HepG2 (cell line): ENCODE results near the gene RPA4. TPM values are rescaled to one million over a fixed set of nuclear protein-coding genes. Genes with fewer than 3 reads are reported as not detected.

Experiments used
- ATAC-seq: fragments of 200-7000 bp; cut with Tn5 transposase; 3 replicates; pipeline ENCODE4 v1.9.1; 2020; ENCODE audit warnings: mild to moderate bottlenecking, moderate library complexity
- BruUV-seq: library from RNA; stranded (reverse); fragments of 400-500 nt; replicated peaks from 2 replicates; lab custom pipeline; 2021; lab: Mats Ljungman, UMichigan
- CTCF ChIA-PET: fragments of 300-600 bp; formaldehyde crosslinking; extraction: SDS; loops from one replicate; lab custom pipeline; 2021; ENCODE audit warnings: low total read pairs, inconsistent platforms, low intra/inter-chr PET ratio; lab: Yijun Ruan, JAX
- POLR2A ChIA-PET: fragments of 350-600 bp; sonication (Branson Sonifier 250); formaldehyde crosslinking; loops from one replicate; lab custom pipeline; 2020; ENCODE audit warnings: antibody characterized with exemption, inconsistent platforms; lab: Yijun Ruan, JAX
- DNase-seq: peaks from one replicate; pipeline ENCODE4 v3.0.0-alpha.2; 2015; ENCODE audit warnings: low spot score
- FAIRE-seq: peaks from 3 replicates; lab custom pipeline; 2011; peaks lifted over from hg19 to GRCh38; lab: Jason Lieb, UNC
- H2AFZ ChIP-seq: one replicate; pipeline ENCODE4 v1.6.1; 2011; ENCODE audit warnings: low read length, inconsistent platforms
- H3K27ac ChIP-seq: fragments of 300-600 bp; 3 replicates; pipeline ENCODE4 v1.8.0; 2011; ENCODE audit warnings: mixed run types, mild to moderate bottlenecking, mixed read lengths, low read length, inconsistent platforms; ENCODE audit not compliant: insufficient read depth; ENCODE audit errors: extremely low read length
- H3K27me3 ChIP-seq, 2 experiments: fragments of 200-600 bp in 1 of 2; 2 replicates in 1 of 2; 3 replicates in 1 of 2; pipeline versions ENCODE4 v1.6.0 to v1.8.0; 2011; ENCODE audit warnings: low read length in 2 of 2, mild to moderate bottlenecking in 2 of 2, moderate library complexity in 2 of 2, inconsistent platforms in 1 of 2; ENCODE audit not compliant: insufficient read depth in 2 of 2, control insufficient read depth in 1 of 2
- H3K36me3 ChIP-seq, 2 experiments: fragments of 200-600 bp in 1 of 2; replicated peaks in 1 of 2; 2 replicates in 1 of 2; 3 replicates in 1 of 2; pipeline versions ENCODE4 v1.5.1 to v1.8.0; 2011; ENCODE audit warnings: low read length in 2 of 2, inconsistent platforms in 1 of 2; ENCODE audit not compliant: insufficient read depth in 2 of 2, control insufficient read depth in 1 of 2
- H3K4me1 ChIP-seq: 2 replicates; pipeline ENCODE4 v1.5.1; 2012; ENCODE audit warnings: low read length, inconsistent platforms; ENCODE audit not compliant: insufficient read depth
- H3K4me2 ChIP-seq: 2 replicates; pipeline ENCODE4 v1.6.0; 2011; ENCODE audit warnings: low read depth, low read length, inconsistent platforms
- H3K4me3 ChIP-seq, 3 experiments: fragments of 200-600 bp in 1 of 3; sonication (generic), shearing (Covaris generic) in 1 of 3; replicated peaks in 1 of 3; 2 replicates each; pipeline ENCODE4 v1.5.1; 2011 to 2016; ENCODE audit warnings: low read length in 3 of 3, inconsistent platforms in 2 of 3, low read depth in 2 of 3, mild to moderate bottlenecking in 2 of 3, control low read depth in 1 of 3, mixed read lengths in 1 of 3; ENCODE audit not compliant: insufficient read depth in 1 of 3
- H3K79me2 ChIP-seq: one replicate; pipeline ENCODE4 v1.6.1; 2011; ENCODE audit warnings: low read length, inconsistent platforms; ENCODE audit not compliant: insufficient read depth
- H3K9ac ChIP-seq: 2 replicates; pipeline ENCODE4 v1.6.0; 2011; ENCODE audit warnings: mild to moderate bottlenecking, low read depth, low read length, inconsistent platforms; ENCODE audit not compliant: insufficient read depth
- H3K9me3 ChIP-seq: 2 replicates; pipeline ENCODE4 v1.5.1; 2012; ENCODE audit warnings: mild to moderate bottlenecking, low read length
- H4K20me1 ChIP-seq: 2 replicates; pipeline ENCODE4 v1.6.0; 2011; ENCODE audit warnings: inconsistent platforms, mild to moderate bottlenecking, low read length, moderate library complexity; ENCODE audit not compliant: insufficient read depth
- ASH2L ChIP-seq: fragments of 300-600, 200-600 bp; sonication (generic); IDR thresholded peaks from 2 replicates; pipeline ENCODE4 v1.7.0; 2017; ENCODE audit warnings: low read depth, mild to moderate bottlenecking, moderate library complexity, mixed read lengths, low read length; ENCODE audit not compliant: insufficient read length
- HMGA1 ChIP-seq: sonication (generic); formaldehyde crosslinking; conservative IDR thresholded peaks from 2 replicates; pipeline ENCODE4 v1.4.0; 2020; ENCODE audit warnings: missing genetic modification reagents
- IRF2 ChIP-seq: IDR thresholded peaks from 2 replicates; pipeline ENCODE4 v1.6.1; 2018; ENCODE audit warnings: missing genetic modification reagents, missing compliant biosample characterization
- JUNB ChIP-seq: sonication (generic); formaldehyde crosslinking; IDR thresholded peaks from 2 replicates; pipeline ENCODE4 v1.8.0; 2022; ENCODE audit warnings: missing genetic modification reagents, mild to moderate bottlenecking, borderline replicate concordance
- KAT8 ChIP-seq: IDR thresholded peaks from 2 replicates; pipeline ENCODE4 v1.6.1; 2016; ENCODE audit warnings: missing genetic modification reagents, missing compliant biosample characterization
- MATR3 ChIP-seq: sonication (generic); formaldehyde crosslinking; IDR thresholded peaks from 2 replicates; pipeline ENCODE4 v1.4.0; 2020; ENCODE audit warnings: missing genetic modification reagents
- NCOA1 ChIP-seq: sonication (generic); formaldehyde crosslinking; IDR thresholded peaks from 2 replicates; pipeline ENCODE4 v1.9.0; 2021; ENCODE audit warnings: missing genetic modification reagents
- RARA ChIP-seq: IDR thresholded peaks from 2 replicates; pipeline ENCODE4 v1.6.1; 2016; ENCODE audit warnings: missing genetic modification reagents, missing compliant biosample characterization
- REL ChIP-seq: sonication (generic); formaldehyde crosslinking; conservative IDR thresholded peaks from 2 replicates; pipeline ENCODE4 v1.8.0; 2022; ENCODE audit warnings: mild to moderate bottlenecking, missing genetic modification reagents, moderate library complexity
- SMYD3 ChIP-seq: sonication (generic); formaldehyde crosslinking; IDR thresholded peaks from 2 replicates; pipeline ENCODE4 v1.8.1; 2023; ENCODE audit warnings: mild to moderate bottlenecking, missing genetic modification reagents
- ZFP62 ChIP-seq: sonication (generic); formaldehyde crosslinking; IDR thresholded peaks from 2 replicates; pipeline ENCODE4 v1.4.0; 2020; ENCODE audit warnings: missing genetic modification reagents
- ZNF7 ChIP-seq: IDR thresholded peaks from 2 replicates; pipeline ENCODE4 v1.6.1; 2016; ENCODE audit warnings: missing biosample characterization, missing genetic modification reagents
- ZNF703 ChIP-seq: sonication (generic); formaldehyde crosslinking; IDR thresholded peaks from 2 replicates; pipeline ENCODE4 v1.5.1; 2020; ENCODE audit warnings: missing genetic modification reagents, mild to moderate bottlenecking, moderate library complexity, borderline replicate concordance
- ZNF749 ChIP-seq: sonication (generic); formaldehyde crosslinking; IDR thresholded peaks from 2 replicates; pipeline ENCODE4 v1.8.0; 2022; ENCODE audit warnings: mild to moderate bottlenecking, missing genetic modification reagents, moderate library complexity, borderline replicate concordance
- ZNF790 ChIP-seq: sonication (generic); formaldehyde crosslinking; IDR thresholded peaks from 2 replicates; pipeline ENCODE4 v1.8.0; 2022; ENCODE audit warnings: missing genetic modification reagents, mild to moderate bottlenecking, borderline replicate concordance
- ZSCAN29 ChIP-seq: sonication (generic); formaldehyde crosslinking; conservative IDR thresholded peaks from 2 replicates; pipeline ENCODE4 v1.4.0; 2020; ENCODE audit warnings: mild to moderate bottlenecking, missing genetic modification reagents
- WGBS: methylation state at CpG from one replicate; pipeline ENCODE4 v1.1.6; 2017; ENCODE audit warnings: low lambda C conversion rate; 5-methylcytosine and 5-hydroxymethylcytosine counted together
- in situ Hi-C: cut with HindIII; loops from 2 replicates; pipeline ENCODE4 v1.10.0; 2017; ENCODE audit warnings: low pct_unique_long_range_greater_than_20kb; ENCODE audit not compliant: extremely low pct_ligation_motif_present
- intact Hi-C: fragments of 100-400 bp; cut with micrococcal nuclease; formaldehyde crosslinking; loops from one replicate; pipeline ENCODE4 v1.10.0; 2022; ENCODE audit not compliant: unreplicated experiment
- polyA plus RNA-seq, 8 experiments: library from polyadenylated mRNA; depleted of rRNA in 3 of 8; stranded (reverse) in 7 of 8; unstranded in 1 of 8; fragments of >200 nt; fragmentation: Illumina TruSeq in 4 of 8; extraction: Trizol in 4 of 8; gene quantifications; 2 replicates each; pipeline versions ENCODE4 v1.2.1 to v1.2.3, GENCODE V29; 2011 to 2016; ENCODE audit warnings: low read depth in 4 of 8, missing spikeins in 1 of 8, mixed read lengths in 1 of 8; ENCODE audit not compliant: insufficient read depth in 1 of 8
- total RNA-seq, 5 experiments: library from RNA; depleted of rRNA; stranded (reverse); fragments of >200 nt; fragmentation: Illumina TruSeq; extraction: Trizol; gene quantifications; 2 replicates each; pipeline ENCODE4 v1.2.3, GENCODE V29; 2016; ENCODE audit warnings: low read depth in 1 of 5
- TF ChIP-seq, protein P1 (sequence below): sonication (generic); formaldehyde crosslinking; IDR thresholded peaks from 2 replicates; pipeline ENCODE4 v1.8.1; 2023; ENCODE audit warnings: mild to moderate bottlenecking, missing genetic modification reagents
- TF ChIP-seq, protein P2 (sequence below): sonication (generic); formaldehyde crosslinking; IDR thresholded peaks from 2 replicates; pipeline ENCODE4 v1.4.0; 2020; ENCODE audit warnings: missing genetic modification reagents, borderline replicate concordance

Gene RPA4
- total and polyA plus RNA-seq, 2 of the 13 experiments (the other 11 are each of a cell fraction or from before 2014, with no cell fraction given), result 0.38 TPM; not detected in 1

- H3K4me1 ChIP-seq, result no peaks in the 10 kb centered on the region
- no peaks in the 10 kb centered on the region for H4K20me1 ChIP-seq
- H2AFZ ChIP-seq, result no peak overlapping the region
- no peaks in the 10 kb centered on the region for H3K79me2 ChIP-seq
- no peaks in the 10 kb centered on the region for H3K9me3 ChIP-seq
- no peak overlapping the region for H3K27ac ChIP-seq
- ChIA-PET POLR2A (no interaction called here), CTCF (no interaction called here)
- TF ChIP-seq SMYD3 (CRISPR knock-in tag) (no peak), RARA (CRISPR knock-in tag) (no peak)
- TF ChIP-seq, protein P1, sequence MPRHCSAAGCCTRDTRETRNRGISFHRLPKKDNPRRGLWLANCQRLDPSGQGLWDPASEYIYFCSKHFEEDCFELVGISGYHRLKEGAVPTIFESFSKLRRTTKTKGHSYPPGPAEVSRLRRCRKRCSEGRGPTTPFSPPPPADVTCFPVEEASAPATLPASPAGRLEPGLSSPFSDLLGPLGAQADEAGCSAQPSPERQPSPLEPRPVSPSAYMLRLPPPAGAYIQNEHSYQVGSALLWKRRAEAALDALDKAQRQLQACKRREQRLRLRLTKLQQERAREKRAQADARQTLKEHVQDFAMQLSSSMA (CRISPR knock-in tag), result no peak
- H3K4me3 ChIP-seq, result no peak overlapping the region
- H3K36me3 ChIP-seq, result no peaks in the 10 kb centered on the region
- no TSS peak for BruUV-seq
- no peak overlapping the region for H3K4me2 ChIP-seq
- in situ Hi-C loops (no loop called here), intact Hi-C loops (no loop called here)
- DNase-seq (no peak), ATAC-seq (no peak), FAIRE-seq (no peak)
- H3K27me3 ChIP-seq, result no peaks in the 10 kb centered on the region
- 100% methylated on average over 1 of the region's 1 CpG for WGBS
- no peak overlapping the region for H3K9ac ChIP-seq
Observed at GRCh38 chrX:96838537-96838936, 45.2 kb upstream of the RPA4 start.

DNA sequence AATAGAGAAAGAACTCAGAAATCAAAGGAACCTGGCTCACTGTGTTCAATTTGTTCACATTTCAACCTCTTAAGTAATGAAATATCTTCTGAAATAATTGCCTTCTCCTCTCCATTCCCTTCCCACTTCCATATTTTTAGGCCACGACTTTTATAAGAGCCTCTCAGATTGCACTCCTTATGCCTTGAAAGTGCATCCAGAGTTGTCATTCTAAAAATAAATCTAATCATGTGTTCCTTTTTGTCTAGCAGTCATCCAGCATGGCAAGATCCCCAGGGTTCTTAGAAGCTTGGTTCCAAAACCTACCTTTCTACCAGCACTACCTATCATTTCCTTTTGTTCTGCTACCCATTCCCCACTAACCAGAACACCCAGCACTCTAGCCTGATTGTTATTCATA, 42.4 kb upstream of the RPA4 start:
- ChIA-PET POLR2A (no interaction called here), CTCF (no interaction called here)
- intact Hi-C loops (no loop called here), in situ Hi-C loops (no loop called here)
- BruUV-seq, result no TSS peak
- H3K4me1 ChIP-seq, result no peaks in the 10 kb centered on the region
- H3K4me3 ChIP-seq, result no peak overlapping the region
- H3K9ac ChIP-seq, result no peak overlapping the region
- H3K79me2 ChIP-seq, result no peaks in the 10 kb centered on the region
- DNase-seq, result no peak
- no peak for FAIRE-seq
- no peaks in the 10 kb centered on the region for H4K20me1 ChIP-seq
- H3K9me3 ChIP-seq, result no peaks in the 10 kb centered on the region
- no peaks in the 10 kb centered on the region for H3K27me3 ChIP-seq
- no peak overlapping the region for H2AFZ ChIP-seq
- H3K36me3 ChIP-seq, result no peaks in the 10 kb centered on the region
- 91% methylated on average over 1 of the region's 1 CpG for WGBS
- ATAC-seq, result no peak
- H3K4me2 ChIP-seq, result no peak overlapping the region
- no peak overlapping the region for H3K27ac ChIP-seq
- TF ChIP-seq ZNF703 (CRISPR knock-in tag) (no peak), NCOA1 (CRISPR knock-in tag) (no peak), MATR3 (no peak), ZNF7 (CRISPR knock-in tag) (no peak), JUNB (no peak), IRF2 (CRISPR knock-in tag) (no peak), KAT8 (no peak), ZSCAN29 (CRISPR knock-in tag) (no peak), ZNF790 (CRISPR knock-in tag) (no peak), ZNF749 (CRISPR knock-in tag) (no peak), ASH2L (no peak), ZFP62 (CRISPR knock-in tag) (no peak), HMGA1 (CRISPR knock-in tag) (no peak), REL (CRISPR knock-in tag) (no peak)
- TF ChIP-seq, protein P2, sequence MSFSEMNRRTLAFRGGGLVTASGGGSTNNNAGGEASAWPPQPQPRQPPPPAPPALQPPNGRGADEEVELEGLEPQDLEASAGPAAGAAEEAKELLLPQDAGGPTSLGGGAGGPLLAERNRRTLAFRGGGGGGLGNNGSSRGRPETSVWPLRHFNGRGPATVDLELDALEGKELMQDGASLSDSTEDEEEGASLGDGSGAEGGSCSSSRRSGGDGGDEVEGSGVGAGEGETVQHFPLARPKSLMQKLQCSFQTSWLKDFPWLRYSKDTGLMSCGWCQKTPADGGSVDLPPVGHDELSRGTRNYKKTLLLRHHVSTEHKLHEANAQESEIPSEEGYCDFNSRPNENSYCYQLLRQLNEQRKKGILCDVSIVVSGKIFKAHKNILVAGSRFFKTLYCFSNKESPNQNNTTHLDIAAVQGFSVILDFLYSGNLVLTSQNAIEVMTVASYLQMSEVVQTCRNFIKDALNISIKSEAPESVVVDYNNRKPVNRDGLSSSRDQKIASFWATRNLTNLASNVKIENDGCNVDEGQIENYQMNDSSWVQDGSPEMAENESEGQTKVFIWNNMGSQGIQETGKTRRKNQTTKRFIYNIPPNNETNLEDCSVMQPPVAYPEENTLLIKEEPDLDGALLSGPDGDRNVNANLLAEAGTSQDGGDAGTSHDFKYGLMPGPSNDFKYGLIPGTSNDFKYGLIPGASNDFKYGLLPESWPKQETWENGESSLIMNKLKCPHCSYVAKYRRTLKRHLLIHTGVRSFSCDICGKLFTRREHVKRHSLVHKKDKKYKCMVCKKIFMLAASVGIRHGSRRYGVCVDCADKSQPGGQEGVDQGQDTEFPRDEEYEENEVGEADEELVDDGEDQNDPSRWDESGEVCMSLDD (CRISPR knock-in tag), result no peak
